ENCODE measurements around the gene SLCO4C1. TPM values are rescaled to one million over a fixed set of nuclear protein-coding genes. Genes with fewer than 3 reads are reported as not detected.

SLCO4C1 gene
- total and polyA plus RNA-seq, 12 donors, result 0.01 to 0.49 (median 0.11) TPM; not detected in 2

DNA sequence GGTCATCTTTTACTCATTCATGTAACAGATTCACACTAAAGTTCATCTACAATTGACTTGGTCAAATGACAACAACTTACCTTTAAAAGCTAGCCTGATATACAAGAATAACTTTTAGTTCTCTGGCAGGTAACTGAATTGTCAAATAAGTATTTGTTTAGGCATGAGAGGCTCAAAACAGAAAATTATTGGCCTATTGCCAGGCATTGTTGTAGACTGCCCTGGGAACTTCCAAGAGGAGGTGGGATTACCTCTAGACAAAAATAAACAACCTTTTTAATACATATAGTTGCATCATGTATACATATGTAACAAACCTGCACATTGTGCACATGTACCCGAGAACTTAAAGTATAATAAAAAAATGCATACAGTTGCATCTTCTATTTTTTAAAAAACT is 18.2 kb upstream of the SLCO4C1 start:
- no peaks in the 10 kb centered on the region for H3K9me3 ChIP-seq
- H3K4me1 ChIP-seq, result peaks cover 0 to 5% (median 0%) of the 10 kb centered on the region in 9 donors
- 77 to 87% methylated on average over 1 of the region's 1 CpG for WGBS, 2 donors
- intact Hi-C loops (cut with DNase I), result no loop called here
- no peaks in the 10 kb centered on the region for H3K36me3 ChIP-seq
- TF ChIP-seq, protein P1, sequence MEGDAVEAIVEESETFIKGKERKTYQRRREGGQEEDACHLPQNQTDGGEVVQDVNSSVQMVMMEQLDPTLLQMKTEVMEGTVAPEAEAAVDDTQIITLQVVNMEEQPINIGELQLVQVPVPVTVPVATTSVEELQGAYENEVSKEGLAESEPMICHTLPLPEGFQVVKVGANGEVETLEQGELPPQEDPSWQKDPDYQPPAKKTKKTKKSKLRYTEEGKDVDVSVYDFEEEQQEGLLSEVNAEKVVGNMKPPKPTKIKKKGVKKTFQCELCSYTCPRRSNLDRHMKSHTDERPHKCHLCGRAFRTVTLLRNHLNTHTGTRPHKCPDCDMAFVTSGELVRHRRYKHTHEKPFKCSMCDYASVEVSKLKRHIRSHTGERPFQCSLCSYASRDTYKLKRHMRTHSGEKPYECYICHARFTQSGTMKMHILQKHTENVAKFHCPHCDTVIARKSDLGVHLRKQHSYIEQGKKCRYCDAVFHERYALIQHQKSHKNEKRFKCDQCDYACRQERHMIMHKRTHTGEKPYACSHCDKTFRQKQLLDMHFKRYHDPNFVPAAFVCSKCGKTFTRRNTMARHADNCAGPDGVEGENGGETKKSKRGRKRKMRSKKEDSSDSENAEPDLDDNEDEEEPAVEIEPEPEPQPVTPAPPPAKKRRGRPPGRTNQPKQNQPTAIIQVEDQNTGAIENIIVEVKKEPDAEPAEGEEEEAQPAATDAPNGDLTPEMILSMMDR (IDR thresholded peaks at IDR 0.05), result no peak
- no peaks in the 10 kb centered on the region for H3K27me3 ChIP-seq
- DNase-seq (no peak), ATAC-seq (no peak)
- no peak overlapping the region for H3K27ac ChIP-seq
- H3K4me3 ChIP-seq, result no peak overlapping the region

DNA sequence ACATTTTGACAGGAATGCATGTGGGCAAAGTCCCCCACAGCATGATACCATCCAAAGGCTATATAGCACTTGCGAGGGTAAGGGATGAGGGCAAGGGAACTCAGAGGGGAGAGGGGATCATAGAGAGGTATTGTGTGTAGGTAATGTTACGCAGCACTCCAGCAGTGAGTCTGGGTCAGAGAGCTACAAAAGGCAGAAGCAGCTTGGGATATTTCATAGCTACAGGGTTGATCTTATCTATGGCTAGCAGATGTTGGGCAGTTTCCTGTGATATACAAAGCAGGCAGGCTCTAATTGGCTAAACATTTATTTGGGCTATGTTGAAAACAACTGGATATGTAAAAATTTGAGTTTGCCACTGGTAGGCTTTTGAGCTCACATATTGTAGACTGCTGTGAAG is 17.8 kb upstream of the SLCO4C1 start:
- H3K4me1 ChIP-seq, result peaks cover 0 to 5% (median 0%) of the 10 kb centered on the region in 9 donors
- intact Hi-C loops (cut with DNase I), result no loop called here
- H3K27me3 ChIP-seq, result no peaks in the 10 kb centered on the region
- no peak overlapping the region for H3K27ac ChIP-seq
- no peaks in the 10 kb centered on the region for H3K36me3 ChIP-seq
- no peaks in the 10 kb centered on the region for H3K9me3 ChIP-seq
- H3K4me3 ChIP-seq, result no peak overlapping the region
- no peak for ATAC-seq
- TF ChIP-seq, protein P1 (IDR thresholded peaks at IDR 0.05), result no peak
- 62 to 71% methylated on average over 2 of the region's 2 CpGs for WGBS, 2 donors
- DNase-seq, result no peak

GRCh38 chr5:102312586-102313370 is 16.7 kb upstream of the SLCO4C1 start:
- no peaks in the 10 kb centered on the region for H3K36me3 ChIP-seq
- intact Hi-C loops (cut with DNase I), result no loop called here
- no peak overlapping the region for H3K4me3 ChIP-seq
- TF ChIP-seq, protein P1 (IDR thresholded peaks at IDR 0.05), result no peak
- ATAC-seq (no peak), DNase-seq (no peak)
- no peaks in the 10 kb centered on the region for H3K9me3 ChIP-seq
- peaks cover 0 to 5% (median 0%) of the 10 kb centered on the region in 9 donors for H3K4me1 ChIP-seq
- WGBS, 2 donors, result 93 to 94% methylated on average over 5 of the region's 5 CpGs
- no peaks in the 10 kb centered on the region for H3K27me3 ChIP-seq
- H3K27ac ChIP-seq, result no peak overlapping the region

DNA sequence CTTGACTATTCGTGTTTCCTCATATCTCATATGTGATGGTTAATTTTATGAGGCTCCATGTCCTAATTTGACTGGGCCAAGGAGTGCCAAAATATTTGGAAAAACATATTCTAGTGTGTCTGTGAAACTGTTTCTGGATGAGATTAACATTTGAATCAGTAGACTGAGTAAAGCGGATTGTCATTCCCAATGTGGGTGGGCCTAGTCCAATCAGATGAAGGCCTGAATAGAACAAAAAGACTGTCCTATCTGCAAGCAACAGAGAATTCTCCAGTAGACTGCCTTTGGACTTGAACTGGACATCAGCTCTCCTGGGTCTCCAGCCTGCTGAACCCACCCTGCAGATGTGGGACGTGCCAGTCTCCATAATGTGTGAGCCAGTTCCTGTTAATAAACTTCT is 13.5 kb upstream of the SLCO4C1 start:
- no peak overlapping the region for H3K27ac ChIP-seq
- TF ChIP-seq, protein P1 (IDR thresholded peaks at IDR 0.05), result no peak
- H3K4me1 ChIP-seq, result peaks cover 0 to 5% (median 0%) of the 10 kb centered on the region in 9 donors
- no peaks in the 10 kb centered on the region for H3K36me3 ChIP-seq
- intact Hi-C loops (cut with DNase I), result no loop called here
- ATAC-seq (no peak), DNase-seq (no peak)
- WGBS, 2 donors, result 91 to 95% methylated on average over 3 of the region's 3 CpGs
- H3K9me3 ChIP-seq, result no peaks in the 10 kb centered on the region
- no peak overlapping the region for H3K4me3 ChIP-seq
- H3K27me3 ChIP-seq, result no peaks in the 10 kb centered on the region
